Measurements from ENCODE around the gene BBS9. TPM values are rescaled to one million over a fixed set of nuclear protein-coding genes. Genes with fewer than 3 reads are reported as not detected.

The BBS9 gene
- total RNA-seq, 1 experiment from 2014 or later, result 26.4 TPM

DNA sequence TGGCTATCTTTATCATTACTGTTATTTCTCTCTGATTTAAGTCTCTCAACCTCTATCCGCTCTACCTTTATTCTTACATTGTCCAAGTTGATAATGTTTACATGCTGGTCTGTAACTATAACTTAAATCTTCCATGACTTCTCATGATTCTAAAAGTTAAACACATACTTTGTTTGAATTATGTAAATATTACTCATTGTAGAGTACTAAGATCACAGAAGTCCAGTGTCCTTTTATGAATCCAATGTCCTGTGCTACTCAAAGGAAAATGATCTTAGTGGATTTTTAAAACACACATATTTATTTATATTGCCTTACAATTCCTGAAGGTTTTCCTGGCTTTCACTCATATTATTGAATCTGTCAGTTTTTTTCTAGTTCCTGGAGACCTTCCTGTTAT, 70.9 kb downstream of the BBS9 start:
- H3K4ac ChIP-seq (ENCODE audit: low read depth, low read length), result no peak overlapping the region
- H2BK15ac ChIP-seq (ENCODE audit: low read depth, low read length), result no peak overlapping the region
- no peak overlapping the region for H2AK5ac ChIP-seq (ENCODE audit: insufficient read length, low read length)
- no peaks in the 10 kb centered on the region for H3K9me3 Mint-ChIP-seq
- H3K23me2 ChIP-seq (ENCODE audit: insufficient read length, low read depth, low read length, poor library complexity, severe bottlenecking), result no peaks in the 10 kb centered on the region
- H2AFZ ChIP-seq (ENCODE audit: low read length), result no peak overlapping the region
- H3K9ac ChIP-seq (ENCODE audit: extremely low read depth, insufficient read length, low read length), result no peak overlapping the region
- no peak overlapping the region for H3K56ac ChIP-seq (ENCODE audit: insufficient read length, low read depth, low read length)
- H4K5ac ChIP-seq (ENCODE audit: insufficient read length, low read depth, low read length), result no peak overlapping the region
- no peak overlapping the region for H3K27ac ChIP-seq (ENCODE audit: insufficient read length, low read depth, low read length)
- H2BK20ac ChIP-seq (ENCODE audit: low read depth, low read length, poor library complexity, severe bottlenecking), result no peak overlapping the region
- no peaks in the 10 kb centered on the region for H3K79me1 ChIP-seq (ENCODE audit: insufficient read depth, low read depth, low read length, poor library complexity, severe bottlenecking)
- H3K36me3 Mint-ChIP-seq (ENCODE audit: insufficient read depth in 1 of 3, low read depth in 3 of 3), result no peaks in the 10 kb centered on the region
- no CpG with 5 or more reads among the region's 1 CpG for WGBS (ENCODE audit: extremely low coverage, insufficient read length, low lambda C conversion rate)
- no peaks in the 10 kb centered on the region for H3K27me3 Mint-ChIP-seq (ENCODE audit: low read depth)
- H2BK120ac ChIP-seq (ENCODE audit: low read depth, low read length, poor library complexity, severe bottlenecking), result no peak overlapping the region
- H2BK12ac ChIP-seq (ENCODE audit: insufficient read length, low read depth, low read length), result no peak overlapping the region
- no peak overlapping the region for H3T11ph ChIP-seq (ENCODE audit: low read length)
- no peak for DNase-seq
- no peak overlapping the region for H3K23ac ChIP-seq (ENCODE audit: insufficient read length, low read depth, low read length)
- no peaks in the 10 kb centered on the region for H3K4me1 Mint-ChIP-seq
- no peaks in the 10 kb centered on the region for H3K9me3 ChIP-seq (ENCODE audit: control insufficient read depth, low read depth, low read length)
- H4K91ac ChIP-seq (ENCODE audit: insufficient read length, low read depth, low read length), result no peak overlapping the region
- H3K27ac Mint-ChIP-seq, result no peak overlapping the region
- no peak overlapping the region for H2BK5ac ChIP-seq (ENCODE audit: insufficient read length, low read length)
- H4K20me1 ChIP-seq (ENCODE audit: control insufficient read depth, insufficient read depth, insufficient read length), result no peaks in the 10 kb centered on the region
- no peak overlapping the region for H3K4me3 Mint-ChIP-seq
- TF ChIP-seq CTCF (conservative IDR thresholded peaks at IDR 0.05), result no peak
- H4K8ac ChIP-seq (replicated peaks; ENCODE audit: insufficient read length, low read depth, low read length), result no peak overlapping the region
- H3K4me1 ChIP-seq (ENCODE audit: insufficient read depth, low read length), result no peaks in the 10 kb centered on the region
- no peak overlapping the region for H3K14ac ChIP-seq (ENCODE audit: insufficient read depth, low read length)
- H3K27me3 ChIP-seq (ENCODE audit: insufficient read depth, low read length), result no peaks in the 10 kb centered on the region
- no peak overlapping the region for H3K4me2 ChIP-seq (ENCODE audit: insufficient read depth, insufficient read length, low read length)
- H3K79me2 ChIP-seq (ENCODE audit: insufficient read depth, low read length), result no peaks in the 10 kb centered on the region
- no peak overlapping the region for H3K18ac ChIP-seq (ENCODE audit: insufficient read length, low read depth, low read length)
